CD8-positive, alpha-beta memory T cell (primary cell): Measurements from ENCODE around the gene DOCK10. TPM values are rescaled to one million over a fixed set of nuclear protein-coding genes. Genes with fewer than 3 reads are reported as not detected.

Source experiments
- CTCF ChIA-PET: fragments of 350-600 bp; sonication (Branson Sonifier 250); formaldehyde crosslinking; loops from one replicate; lab custom pipeline; 2021; ENCODE audit warnings: antibody characterized with exemption; lab: Charles Lee
- POLR2A ChIA-PET: fragments of 350-600 bp; sonication (Branson Sonifier 250); formaldehyde crosslinking; loops from one replicate; lab custom pipeline; 2021; ENCODE audit warnings: antibody characterized with exemption; lab: Charles Lee
- DNase-seq, 5 donors: peaks; one replicate each; pipeline versions ENCODE4 v3.0.0 to v3.0.0-alpha.2; 2020 to 2022; ENCODE audit warnings: mixed read lengths in 1 of 5
- H3K27ac ChIP-seq: one replicate; pipeline ENCODE4 v1.7.0; 2013; ENCODE audit warnings: low read depth, mild to moderate bottlenecking, low read length, moderate library complexity
- H3K27me3 ChIP-seq: 2 replicates; pipeline ENCODE4 v1.7.0; 2013; ENCODE audit warnings: low read length, mild to moderate bottlenecking; ENCODE audit not compliant: insufficient read depth, poor library complexity, severe bottlenecking
- H3K36me3 ChIP-seq: 2 replicates; pipeline ENCODE4 v1.7.0; 2013; ENCODE audit warnings: mild to moderate bottlenecking, low read length, moderate library complexity; ENCODE audit not compliant: insufficient read depth
- H3K4me1 ChIP-seq: 2 replicates; pipeline ENCODE4 v1.7.0; 2013; ENCODE audit warnings: mild to moderate bottlenecking, low read length, moderate library complexity; ENCODE audit not compliant: insufficient read depth
- H3K4me3 ChIP-seq: 2 replicates; pipeline ENCODE4 v1.7.0; 2013; ENCODE audit warnings: mild to moderate bottlenecking, low read length
- H3K9me3 ChIP-seq: 2 replicates; pipeline ENCODE4 v1.7.0; 2013; ENCODE audit warnings: mild to moderate bottlenecking, low read length
- H3K27ac Mint-ChIP-seq, 8 donors: one replicate each; pipeline ENCODE4 v1.8.0; 2020 to 2021; ENCODE audit warnings: mixed read lengths in 8 of 8, mild to moderate bottlenecking in 6 of 8, inconsistent platforms in 3 of 8, moderate library complexity in 3 of 8
- H3K27me3 Mint-ChIP-seq, 2 donors: one replicate each; pipeline ENCODE4 v1.8.0; 2020 to 2021; ENCODE audit warnings: mixed read lengths in 2 of 2, mild to moderate bottlenecking in 1 of 2, moderate library complexity in 1 of 2
- H3K36me3 Mint-ChIP-seq, 3 donors: one replicate each; pipeline ENCODE4 v1.8.0; 2020 to 2021; ENCODE audit warnings: mixed read lengths in 3 of 3, inconsistent platforms in 1 of 3, mild to moderate bottlenecking in 1 of 3
- H3K4me1 Mint-ChIP-seq, 3 donors: one replicate each; pipeline ENCODE4 v1.8.0; 2020 to 2021; ENCODE audit warnings: mixed read lengths in 3 of 3, inconsistent platforms in 1 of 3, mild to moderate bottlenecking in 1 of 3
- H3K4me3 Mint-ChIP-seq, 7 donors: one replicate each; pipeline ENCODE4 v1.8.0; 2020 to 2021; ENCODE audit warnings: mixed read lengths in 7 of 7, mild to moderate bottlenecking in 6 of 7, moderate library complexity in 4 of 7, inconsistent platforms in 2 of 7
- H3K9me3 Mint-ChIP-seq, 5 donors: one replicate each; pipeline ENCODE4 v1.8.0; 2020 to 2022; ENCODE audit warnings: mixed read lengths in 5 of 5, mild to moderate bottlenecking in 3 of 5, moderate library complexity in 2 of 5, inconsistent platforms in 1 of 5
- polyA plus RNA-seq: library from polyadenylated mRNA; unstranded; fragments of 300-500 nt; fragmentation: Illumina TruSeq; gene quantifications from one replicate; pipeline ENCODE4 v1.2.3, GENCODE V29; 2021
- total RNA-seq, 2 experiments: library from RNA; stranded (reverse); gene quantifications; one replicate each; pipeline ENCODE4 v1.2.3, GENCODE V29; 2021

Gene DOCK10
- total and polyA plus RNA-seq, 3 experiments from 2014 or later = 52.4 to 138 (median 135) TPM

DNA sequence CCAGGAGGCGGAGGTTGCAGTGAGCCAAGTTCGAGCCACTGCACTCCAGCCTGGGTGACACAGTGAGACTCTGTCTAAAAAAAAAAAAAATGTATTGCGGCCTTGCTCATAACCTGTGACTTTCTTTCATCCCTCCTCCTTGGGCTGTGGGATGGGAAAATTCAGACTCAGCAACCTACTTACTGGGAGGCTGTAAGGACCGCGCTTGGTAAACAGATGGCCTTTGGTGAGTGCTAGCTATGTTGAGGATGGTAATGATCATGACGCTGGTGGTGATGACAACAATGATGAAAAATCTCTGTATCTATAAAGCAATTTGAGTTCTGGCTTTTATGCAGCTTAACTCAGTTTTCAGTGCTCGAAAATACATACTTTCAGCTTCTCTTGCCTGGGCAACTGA is 261.4 kb downstream of the DOCK10 start:
- Histone ChIP-seq H3K27ac (no peak overlapping the region), H3K4me3 (no peak overlapping the region), H3K36me3 (peaks cover 27% of the 10 kb centered on the region), H3K27me3 (no peaks in the 10 kb centered on the region), H3K4me1 (no peaks in the 10 kb centered on the region), H3K9me3 (no peaks in the 10 kb centered on the region)
- H3K36me3 Mint-ChIP-seq = peaks cover 0 to 77% (median 24%) of the 10 kb centered on the region in 3 donors
- DNase-seq = no peak
- POLR2A ChIA-PET = no interaction called here
- peak overlapping the region in 3 of 8 donors; percentile 2 to 62 (median 26) for H3K27ac Mint-ChIP-seq
- no peaks in the 10 kb centered on the region for H3K27me3 Mint-ChIP-seq
- peaks cover 3 to 7% (median 5%) of the 10 kb centered on the region in 3 donors for H3K4me1 Mint-ChIP-seq
- no peak overlapping the region for H3K4me3 Mint-ChIP-seq
- CTCF ChIA-PET = interaction anchor here (1.8 kb wide), 1 partner anchor 10 kb away, joined by 6 read pairs; no protein-coding TSS in a partner anchor
- H3K9me3 Mint-ChIP-seq = no peaks in the 10 kb centered on the region

GRCh38 chr2:224780106-224780505 is 262.2 kb downstream of the DOCK10 start:
- H3K36me3 Mint-ChIP-seq = peaks cover 0 to 77% (median 22%) of the 10 kb centered on the region in 3 donors
- CTCF ChIA-PET = no interaction called here
- H3K9me3 ChIP-seq = no peaks in the 10 kb centered on the region

DNA sequence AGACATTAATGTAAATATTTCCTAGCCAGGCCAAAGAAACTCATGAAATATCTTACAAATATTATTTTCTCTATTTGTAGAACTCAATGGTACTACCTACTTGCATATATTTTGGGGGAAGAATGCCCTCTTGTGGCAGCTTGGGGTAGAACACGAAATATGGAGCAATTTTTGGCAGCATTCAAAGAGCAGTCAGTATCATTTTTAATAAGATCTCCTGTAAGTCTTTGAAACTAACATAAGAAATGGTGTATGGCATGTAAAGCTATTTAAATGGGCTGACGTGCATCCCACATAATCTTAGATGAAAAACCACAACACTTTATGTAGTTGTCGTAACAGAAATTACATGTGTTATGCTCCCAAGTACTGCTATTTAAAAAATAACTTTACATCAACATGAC is 263.8 kb downstream of the DOCK10 start:
- ChIA-PET POLR2A (interaction anchor here (0.6 kb wide), 1 partner anchor 13 kb away, joined by 3 read pairs; no protein-coding TSS in a partner anchor), CTCF (interaction anchor here (1.1 kb wide), 1 partner anchor 15 kb away, joined by 3 read pairs; no protein-coding TSS in a partner anchor)
- H3K9me3 ChIP-seq = no peaks in the 10 kb centered on the region
- H3K4me3 ChIP-seq = no peak overlapping the region
- no peaks in the 10 kb centered on the region for H3K27me3 Mint-ChIP-seq
- DNase-seq = peak; percentile 18 to 64 (median 40)
- H3K27ac ChIP-seq = no peak overlapping the region
- peak overlapping the region in 2 of 8 donors; percentile 13 to 62 for H3K27ac Mint-ChIP-seq
- H3K9me3 Mint-ChIP-seq = no peaks in the 10 kb centered on the region
- peaks cover 5 to 77% (median 21%) of the 10 kb centered on the region in 3 donors for H3K36me3 Mint-ChIP-seq
- peaks cover 25% of the 10 kb centered on the region for H3K36me3 ChIP-seq
- no peaks in the 10 kb centered on the region for H3K4me1 ChIP-seq
- peaks cover 3 to 7% (median 5%) of the 10 kb centered on the region in 3 donors for H3K4me1 Mint-ChIP-seq
- H3K27me3 ChIP-seq = no peaks in the 10 kb centered on the region
- H3K4me3 Mint-ChIP-seq = no peak overlapping the region

More at GRCh38 chr2:224780106-224780505, 262.2 kb downstream of the DOCK10 start:
- Mint-ChIP-seq H3K27me3 (no peaks in the 10 kb centered on the region), H3K27ac (peak overlapping the region in 4 of 8 donors; percentile 2 to 20 (median 14)), H3K4me1 (peaks cover 3 to 7% (median 5%) of the 10 kb centered on the region in 3 donors), H3K9me3 (no peaks in the 10 kb centered on the region), H3K4me3 (no peak overlapping the region)
- H3K36me3 ChIP-seq = peaks cover 26% of the 10 kb centered on the region
- no peaks in the 10 kb centered on the region for H3K27me3 ChIP-seq
- POLR2A ChIA-PET = no interaction called here
- no peaks in the 10 kb centered on the region for H3K4me1 ChIP-seq
- no peak overlapping the region for H3K4me3 ChIP-seq
- H3K27ac ChIP-seq = no peak overlapping the region
- no peak for DNase-seq

DNA sequence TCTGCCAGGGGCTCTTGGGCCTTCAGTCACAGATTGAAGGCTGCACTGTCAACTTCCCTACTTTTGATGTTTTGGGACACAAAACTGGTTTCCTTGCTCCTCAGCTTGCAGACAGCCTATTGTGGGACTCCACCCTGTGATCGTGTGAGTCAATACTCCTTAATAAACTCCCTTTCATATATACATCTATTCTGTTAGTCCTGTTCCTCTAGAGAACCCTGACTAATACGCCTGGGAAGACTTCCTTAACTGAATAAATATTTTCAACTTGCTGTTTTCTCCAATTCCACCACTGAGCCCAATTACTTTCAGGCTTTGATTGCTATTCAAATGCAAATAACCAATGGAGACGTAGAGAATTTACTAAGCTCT is 264.7 kb downstream of the DOCK10 start:
- CTCF ChIA-PET = interaction anchor here (0.9 kb wide), 1 partner anchor 27 kb away, joined by 3 read pairs; no protein-coding TSS in a partner anchor
- Histone ChIP-seq H3K4me1 (no peaks in the 10 kb centered on the region), H3K36me3 (peaks cover 34% of the 10 kb centered on the region), H3K4me3 (no peak overlapping the region), H3K27ac (no peak overlapping the region), H3K27me3 (no peaks in the 10 kb centered on the region), H3K9me3 (no peaks in the 10 kb centered on the region)
- H3K9me3 Mint-ChIP-seq = no peaks in the 10 kb centered on the region
- H3K4me1 Mint-ChIP-seq = peaks cover 3 to 7% (median 5%) of the 10 kb centered on the region in 3 donors
- DNase-seq = no peak
- no peak overlapping the region for H3K4me3 Mint-ChIP-seq
- H3K27ac Mint-ChIP-seq = peak overlapping the region in 2 of 8 donors; percentile 23 to 69
- POLR2A ChIA-PET = no interaction called here
- peaks cover 8 to 79% (median 26%) of the 10 kb centered on the region in 3 donors for H3K36me3 Mint-ChIP-seq
- H3K27me3 Mint-ChIP-seq = no peaks in the 10 kb centered on the region

GRCh38 chr2:224776795-224777558 is 265.3 kb downstream of the DOCK10 start:
- no peak for DNase-seq
- no peaks in the 10 kb centered on the region for H3K4me1 ChIP-seq
- H3K4me3 ChIP-seq = no peak overlapping the region
- Mint-ChIP-seq H3K27me3 (no peaks in the 10 kb centered on the region), H3K36me3 (peaks cover 10 to 78% (median 28%) of the 10 kb centered on the region in 3 donors), H3K4me1 (peaks cover 3 to 7% (median 5%) of the 10 kb centered on the region in 3 donors), H3K27ac (peak overlapping the region in 4 of 8 donors; percentile 30 to 86 (median 62)), H3K4me3 (no peak overlapping the region), H3K9me3 (no peaks in the 10 kb centered on the region)
- no peak overlapping the region for H3K27ac ChIP-seq
- no peaks in the 10 kb centered on the region for H3K9me3 ChIP-seq
- H3K36me3 ChIP-seq = peaks cover 36% of the 10 kb centered on the region
- CTCF ChIA-PET = interaction anchor here (0.9 to 1.2 kb wide), 5 partner anchors 9 to 783 kb away, joined by 3 to 4 read pairs (median 3); no protein-coding TSS in a partner anchor
- H3K27me3 ChIP-seq = no peaks in the 10 kb centered on the region
- POLR2A ChIA-PET = interaction anchor here (0.6 kb wide), 1 partner anchor 422 kb away, joined by 4 read pairs; no protein-coding TSS in a partner anchor

DNA sequence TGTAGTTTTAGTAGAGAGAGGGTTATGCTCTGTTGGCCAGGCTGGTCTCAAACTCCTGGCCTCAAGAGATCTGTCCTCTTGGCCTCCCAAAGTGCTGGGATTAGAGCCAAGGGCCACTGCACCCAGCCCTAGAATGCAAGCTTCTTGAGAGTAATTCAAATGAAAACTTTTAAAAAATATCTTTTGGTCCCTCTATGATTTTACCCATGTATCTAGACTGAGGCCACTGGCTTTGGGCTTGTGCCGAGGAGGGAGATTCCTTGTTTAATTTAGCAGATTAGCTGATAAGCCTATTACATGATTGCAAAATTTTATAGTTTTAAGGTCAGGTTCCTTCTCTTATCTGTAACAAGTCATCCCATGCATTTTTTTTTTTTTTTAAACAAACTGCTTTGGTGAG is 266.6 kb downstream of the DOCK10 start:
- CTCF ChIA-PET = interaction anchor here (1.1 to 1.6 kb wide), 4 partner anchors 14 to 782 kb away, joined by 3 to 4 read pairs (median 4); no protein-coding TSS in a partner anchor
- Histone ChIP-seq H3K27ac (no peak overlapping the region), H3K27me3 (no peaks in the 10 kb centered on the region), H3K4me3 (no peak overlapping the region), H3K36me3 (peaks cover 45% of the 10 kb centered on the region), H3K9me3 (no peaks in the 10 kb centered on the region), H3K4me1 (no peaks in the 10 kb centered on the region)
- POLR2A ChIA-PET = interaction anchor here (0.7 kb wide), 1 partner anchor 193 kb away, joined by 3 read pairs; no protein-coding TSS in a partner anchor
- Mint-ChIP-seq H3K27me3 (no peaks in the 10 kb centered on the region), H3K27ac (no peak overlapping the region), H3K4me1 (peaks cover 3 to 7% (median 5%) of the 10 kb centered on the region in 3 donors), H3K4me3 (no peak overlapping the region), H3K36me3 (peaks cover 12 to 78% (median 33%) of the 10 kb centered on the region in 3 donors), H3K9me3 (no peaks in the 10 kb centered on the region)
- DNase-seq = no peak

DNA sequence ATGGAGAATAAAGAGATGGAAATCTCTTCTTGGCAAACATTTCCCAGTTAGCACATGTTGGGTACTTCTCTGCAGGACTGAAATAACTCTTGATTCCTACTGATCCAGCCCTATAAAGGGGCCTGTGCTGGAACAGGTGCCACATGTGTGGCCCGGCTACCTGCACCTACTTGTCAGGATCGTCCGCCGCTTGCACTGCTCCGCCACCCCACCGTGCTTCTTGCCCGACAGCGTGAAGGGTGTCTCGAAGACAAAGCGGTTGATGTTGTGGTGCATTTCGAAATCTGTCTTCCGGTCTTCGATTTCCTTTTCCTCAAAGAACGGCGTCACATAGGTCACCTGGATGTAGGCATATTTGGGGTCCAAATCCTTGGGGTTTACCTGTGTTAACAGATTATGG is 267.5 kb downstream of the DOCK10 start:
- Histone ChIP-seq H3K4me1 (no peaks in the 10 kb centered on the region), H3K9me3 (no peaks in the 10 kb centered on the region), H3K36me3 (peaks cover 54% of the 10 kb centered on the region), H3K27ac (no peak overlapping the region), H3K27me3 (no peaks in the 10 kb centered on the region), H3K4me3 (no peak overlapping the region)
- H3K9me3 Mint-ChIP-seq = no peaks in the 10 kb centered on the region
- CTCF ChIA-PET = interaction anchor here (1.6 kb wide), 1 partner anchor 15 kb away, joined by 4 read pairs; no protein-coding TSS in a partner anchor
- POLR2A ChIA-PET = no interaction called here
- no peaks in the 10 kb centered on the region for H3K27me3 Mint-ChIP-seq
- H3K4me1 Mint-ChIP-seq = peaks cover 3 to 7% (median 5%) of the 10 kb centered on the region in 3 donors
- peaks cover 21 to 82% (median 39%) of the 10 kb centered on the region in 3 donors for H3K36me3 Mint-ChIP-seq
- no peak for DNase-seq
- no peak overlapping the region for H3K27ac Mint-ChIP-seq
- no peak overlapping the region for H3K4me3 Mint-ChIP-seq

DNA sequence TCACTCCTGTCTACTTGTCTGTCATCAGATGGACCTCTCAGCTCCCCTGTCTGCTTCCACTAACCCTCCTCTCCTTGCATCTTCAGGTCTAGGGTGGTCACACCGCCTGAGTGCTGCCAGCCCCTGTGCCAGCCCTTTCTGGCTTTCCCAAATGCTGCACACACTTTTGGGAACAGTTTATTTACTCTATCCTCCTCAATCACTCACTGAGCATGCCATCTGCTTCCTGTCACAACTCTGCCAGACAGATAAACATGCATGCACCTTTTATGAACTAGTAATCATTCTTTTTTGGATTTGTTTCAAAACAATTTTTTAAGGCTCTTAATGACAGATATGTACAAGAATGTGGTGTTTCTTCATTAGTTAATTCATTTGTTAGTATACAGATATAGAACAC is 269.8 kb downstream of the DOCK10 start:
- peak overlapping the region in 2 of 8 donors; percentile 32 to 34 for H3K27ac Mint-ChIP-seq
- Histone ChIP-seq H3K4me3 (no peak overlapping the region), H3K9me3 (no peaks in the 10 kb centered on the region), H3K36me3 (peaks cover 73% of the 10 kb centered on the region), H3K27me3 (no peaks in the 10 kb centered on the region), H3K4me1 (no peaks in the 10 kb centered on the region), H3K27ac (no peak overlapping the region)
- DNase-seq = no peak
- ChIA-PET POLR2A (no interaction called here), CTCF (no interaction called here)
- peaks cover 0 to 6% (median 0%) of the 10 kb centered on the region in 3 donors for H3K4me1 Mint-ChIP-seq
- H3K36me3 Mint-ChIP-seq = peaks cover 32 to 95% (median 45%) of the 10 kb centered on the region in 3 donors
- no peaks in the 10 kb centered on the region for H3K27me3 Mint-ChIP-seq
- no peak overlapping the region for H3K4me3 Mint-ChIP-seq
- H3K9me3 Mint-ChIP-seq = no peaks in the 10 kb centered on the region
